WTC11 (cell line): ENCODE results near the gene SH3BP4. TPM values are rescaled to one million over a fixed set of nuclear protein-coding genes. Genes with fewer than 3 reads are reported as not detected.

Source experiments
- ATAC-seq: fragments of 200-7000 bp; cut with Tn5 transposase; 2 replicates; pipeline ENCODE4 v1.10.0; 2021; ENCODE audit warnings: mild to moderate bottlenecking, moderate library complexity
- CTCF ChIA-PET: fragments of 300-600 bp; sonication (Branson Sonifier 250); formaldehyde crosslinking; loops from one replicate; lab custom pipeline; 2021; ENCODE audit warnings: antibody characterized with exemption; lab: Charles Lee
- POLR2A ChIA-PET: fragments of 350-600 bp; sonication (Branson Sonifier 250); formaldehyde crosslinking; loops from one replicate; lab custom pipeline; 2021; ENCODE audit warnings: antibody characterized with exemption; lab: Charles Lee
- DNase-seq: peaks from one replicate; pipeline ENCODE4 v3.0.0; 2021; ENCODE audit warnings: low spot score
- H3K27ac Mint-ChIP-seq: 2 replicates; pipeline ENCODE4 v1.8.0; 2021; ENCODE audit warnings: mixed read lengths
- H3K27me3 Mint-ChIP-seq: 2 replicates; pipeline ENCODE4 v1.8.0; 2021; ENCODE audit warnings: low read depth, mild to moderate bottlenecking, moderate library complexity, mixed read lengths
- H3K36me3 Mint-ChIP-seq: 2 replicates; pipeline ENCODE4 v1.8.0; 2021; ENCODE audit warnings: mixed read lengths
- H3K4me1 Mint-ChIP-seq: 2 replicates; pipeline ENCODE4 v1.8.0; 2022; ENCODE audit warnings: mixed read lengths
- H3K4me3 Mint-ChIP-seq: 2 replicates; pipeline ENCODE4 v1.8.0; 2021; ENCODE audit warnings: mild to moderate bottlenecking, moderate library complexity, mixed read lengths
- H3K9me3 Mint-ChIP-seq: 2 replicates; pipeline ENCODE4 v1.8.0; 2021; ENCODE audit warnings: mixed read lengths
- ATF1 ChIP-seq: sonication (generic); formaldehyde crosslinking; IDR thresholded peaks from 2 replicates; pipeline ENCODE4 v1.8.1; 2023; ENCODE audit warnings: mild to moderate bottlenecking, moderate library complexity, missing genetic modification reagents
- ELF4 ChIP-seq: sonication (generic); formaldehyde crosslinking; IDR thresholded peaks from 2 replicates; pipeline ENCODE4 v1.8.1; 2022; ENCODE audit warnings: low read depth, mild to moderate bottlenecking, moderate library complexity, missing genetic modification reagents
- FOXJ3 ChIP-seq: sonication (generic); formaldehyde crosslinking; IDR thresholded peaks from 2 replicates; pipeline ENCODE4 v1.9.0; 2021; ENCODE audit warnings: missing genetic modification reagents, mild to moderate bottlenecking, borderline replicate concordance
- GABPB1 ChIP-seq: sonication (generic); formaldehyde crosslinking; IDR thresholded peaks from 2 replicates; pipeline ENCODE4 v1.8.1; 2023; ENCODE audit warnings: mild to moderate bottlenecking, missing genetic modification reagents
- GTF2I ChIP-seq: fragments of 250-450 bp; sonication (Bioruptor Pico); conservative IDR thresholded peaks from 2 replicates; pipeline ENCODE4 v1.4.0; 2021; ENCODE audit warnings: mild to moderate bottlenecking
- MXD4 ChIP-seq: fragments of 250-450 bp; sonication (Bioruptor Pico); IDR thresholded peaks from 2 replicates; pipeline ENCODE4 v1.8.0; 2021; ENCODE audit warnings: mild to moderate bottlenecking, moderate library complexity, borderline replicate concordance
- MYBL2 ChIP-seq: sonication (generic); formaldehyde crosslinking; IDR thresholded peaks from 2 replicates; pipeline ENCODE4 v1.8.1; 2023; ENCODE audit warnings: mild to moderate bottlenecking, moderate library complexity, missing genetic modification reagents
- NR1H2 ChIP-seq: sonication (generic); formaldehyde crosslinking; IDR thresholded peaks from 2 replicates; pipeline ENCODE4 v1.9.0; 2021; ENCODE audit warnings: mild to moderate bottlenecking, moderate library complexity, missing genetic modification reagents
- OVOL2 ChIP-seq: fragments of 250-450 bp; sonication (Bioruptor Pico); IDR thresholded peaks from 2 replicates; pipeline ENCODE4 v1.9.0; 2021; ENCODE audit warnings: mild to moderate bottlenecking, borderline replicate concordance
- ZNF138 ChIP-seq: sonication (generic); formaldehyde crosslinking; conservative IDR thresholded peaks from 2 replicates; pipeline ENCODE4 v1.8.1; 2022; ENCODE audit warnings: mild to moderate bottlenecking, moderate library complexity, missing genetic modification reagents
- ZNF219 ChIP-seq: sonication (generic); formaldehyde crosslinking; IDR thresholded peaks from 2 replicates; pipeline ENCODE4 v1.8.0; 2023; ENCODE audit warnings: missing genetic modification reagents, mild to moderate bottlenecking, borderline replicate concordance
- ZNF232 ChIP-seq: sonication (generic); formaldehyde crosslinking; IDR thresholded peaks from 2 replicates; pipeline ENCODE4 v1.8.0; 2022; ENCODE audit warnings: mild to moderate bottlenecking, missing genetic modification reagents
- ZNF263 ChIP-seq: sonication (generic); formaldehyde crosslinking; IDR thresholded peaks from 2 replicates; pipeline ENCODE4 v1.8.1; 2022; ENCODE audit warnings: low read depth, mild to moderate bottlenecking, moderate library complexity, missing genetic modification reagents
- ZNF416 ChIP-seq: fragments of 250-450 bp; sonication (Bioruptor Pico); IDR thresholded peaks from 2 replicates; pipeline ENCODE4 v1.9.0; 2021; ENCODE audit warnings: mild to moderate bottlenecking, inconsistent platforms
- total RNA-seq: library from RNA; stranded (reverse); gene quantifications from 3 replicates; pipeline ENCODE4 v1.2.3, GENCODE V29; 2021
- TF ChIP-seq, protein P1 (sequence below): fragments of 250-450 bp; sonication (Bioruptor Pico); conservative IDR thresholded peaks from 2 replicates; pipeline ENCODE4 v1.9.0; 2021; ENCODE audit warnings: mild to moderate bottlenecking
- TF ChIP-seq, protein P2 (sequence below): sonication (generic); formaldehyde crosslinking; IDR thresholded peaks from 2 replicates; pipeline ENCODE4 v1.8.0; 2022; ENCODE audit warnings: mild to moderate bottlenecking, missing genetic modification reagents
- TF ChIP-seq, protein P3 (sequence below): fragments of 250-450 bp; sonication (Bioruptor Pico); IDR thresholded peaks from 2 replicates; pipeline ENCODE4 v1.9.0; 2021; ENCODE audit warnings: moderate library complexity, mild to moderate bottlenecking, inconsistent platforms, borderline replicate concordance

SH3BP4 gene
- total RNA-seq, 1 experiment from 2014 or later: 44.4 TPM

DNA sequence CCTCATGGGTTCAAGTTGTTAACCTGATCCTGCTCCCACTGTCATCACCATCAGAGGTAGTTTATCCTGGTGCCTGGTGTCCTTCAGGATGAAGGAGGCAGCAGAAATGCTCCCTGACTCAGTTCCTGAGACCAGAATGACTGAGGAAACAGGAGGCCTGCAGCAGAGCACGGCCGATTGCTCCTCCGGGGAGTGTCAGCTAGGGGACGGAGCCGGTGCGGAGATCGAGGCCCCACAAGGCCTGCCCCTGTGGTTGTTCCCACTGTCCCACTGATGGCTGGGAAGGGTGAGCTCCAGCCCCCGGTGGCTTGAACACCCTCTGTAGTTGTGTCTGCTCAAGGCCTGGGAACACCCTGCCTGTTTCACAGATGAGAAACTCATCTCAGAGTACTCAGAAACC, 45.6 kb downstream of the SH3BP4 start:
- ATAC-seq (no peak), DNase-seq (no peak)
- no peak overlapping the region for H3K4me3 Mint-ChIP-seq
- H3K4me1 Mint-ChIP-seq: peaks cover 75% of the 10 kb centered on the region
- peak overlapping the region; percentile 53; the same call in 1 of the 2 replicates for H3K27ac Mint-ChIP-seq
- H3K9me3 Mint-ChIP-seq: no peaks in the 10 kb centered on the region
- peaks cover 14% of the 10 kb centered on the region for H3K36me3 Mint-ChIP-seq
- no peaks in the 10 kb centered on the region for H3K27me3 Mint-ChIP-seq
- ChIA-PET POLR2A (no interaction called here), CTCF (interaction anchor here (1.2 kb wide), 1 partner anchor 39 kb away, joined by 3 read pairs; no protein-coding TSS in a partner anchor)
- no peak for TF ChIP-seq ELF4 (CRISPR knock-in tag)
- TF ChIP-seq ZNF219: no peak
- TF ChIP-seq, protein P1, sequence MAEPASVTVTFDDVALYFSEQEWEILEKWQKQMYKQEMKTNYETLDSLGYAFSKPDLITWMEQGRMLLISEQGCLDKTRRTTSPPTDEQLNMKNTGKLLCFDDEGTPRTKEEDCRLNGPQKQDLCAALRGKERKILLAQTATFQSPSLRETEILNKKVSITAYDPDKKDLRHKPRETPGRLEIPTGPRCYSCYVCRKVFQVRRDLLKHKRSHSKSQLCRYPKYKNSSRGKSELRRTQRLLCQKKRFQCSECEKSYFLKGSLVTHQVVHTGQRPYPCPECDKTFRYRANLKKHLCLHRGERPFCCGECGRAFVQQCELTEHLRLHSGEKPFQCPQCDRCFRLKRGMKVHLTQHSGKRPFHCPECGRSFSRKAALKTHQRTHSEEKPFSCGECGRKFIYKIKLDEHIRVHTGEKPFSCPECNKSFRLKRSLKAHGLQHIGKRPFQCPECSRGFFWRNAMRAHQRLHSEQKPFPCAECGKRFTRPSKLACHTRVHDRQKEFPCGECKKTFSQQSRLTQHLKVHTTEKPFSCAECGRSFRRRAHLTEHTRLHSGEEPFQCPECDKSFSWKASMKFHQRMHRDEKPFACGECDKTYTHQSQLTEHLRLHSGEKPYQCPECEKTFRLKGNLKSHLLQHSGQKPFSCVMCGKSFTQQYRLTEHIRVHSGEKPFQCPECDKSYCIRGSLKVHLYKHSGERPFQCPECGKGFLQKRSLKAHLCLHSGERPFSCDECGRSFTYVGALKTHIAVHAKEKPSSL (CRISPR knock-in tag): no peak
- TF ChIP-seq MYBL2 (CRISPR knock-in tag): no peak
- no peak for TF ChIP-seq NR1H2 (CRISPR knock-in tag)
- TF ChIP-seq ATF1: no peak
- TF ChIP-seq, protein P2, sequence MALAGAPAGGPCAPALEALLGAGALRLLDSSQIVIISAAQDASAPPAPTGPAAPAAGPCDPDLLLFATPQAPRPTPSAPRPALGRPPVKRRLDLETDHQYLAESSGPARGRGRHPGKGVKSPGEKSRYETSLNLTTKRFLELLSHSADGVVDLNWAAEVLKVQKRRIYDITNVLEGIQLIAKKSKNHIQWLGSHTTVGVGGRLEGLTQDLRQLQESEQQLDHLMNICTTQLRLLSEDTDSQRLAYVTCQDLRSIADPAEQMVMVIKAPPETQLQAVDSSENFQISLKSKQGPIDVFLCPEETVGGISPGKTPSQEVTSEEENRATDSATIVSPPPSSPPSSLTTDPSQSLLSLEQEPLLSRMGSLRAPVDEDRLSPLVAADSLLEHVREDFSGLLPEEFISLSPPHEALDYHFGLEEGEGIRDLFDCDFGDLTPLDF: no peak
- TF ChIP-seq ZNF416: no peak
- TF ChIP-seq MXD4 (CRISPR knock-in tag): no peak
- no peak for TF ChIP-seq ZNF263 (CRISPR knock-in tag)
- TF ChIP-seq FOXJ3 (CRISPR knock-in tag): no peak
- TF ChIP-seq ZNF232 (CRISPR knock-in tag): no peak
- no peak for TF ChIP-seq ZNF138 (CRISPR knock-in tag)

DNA sequence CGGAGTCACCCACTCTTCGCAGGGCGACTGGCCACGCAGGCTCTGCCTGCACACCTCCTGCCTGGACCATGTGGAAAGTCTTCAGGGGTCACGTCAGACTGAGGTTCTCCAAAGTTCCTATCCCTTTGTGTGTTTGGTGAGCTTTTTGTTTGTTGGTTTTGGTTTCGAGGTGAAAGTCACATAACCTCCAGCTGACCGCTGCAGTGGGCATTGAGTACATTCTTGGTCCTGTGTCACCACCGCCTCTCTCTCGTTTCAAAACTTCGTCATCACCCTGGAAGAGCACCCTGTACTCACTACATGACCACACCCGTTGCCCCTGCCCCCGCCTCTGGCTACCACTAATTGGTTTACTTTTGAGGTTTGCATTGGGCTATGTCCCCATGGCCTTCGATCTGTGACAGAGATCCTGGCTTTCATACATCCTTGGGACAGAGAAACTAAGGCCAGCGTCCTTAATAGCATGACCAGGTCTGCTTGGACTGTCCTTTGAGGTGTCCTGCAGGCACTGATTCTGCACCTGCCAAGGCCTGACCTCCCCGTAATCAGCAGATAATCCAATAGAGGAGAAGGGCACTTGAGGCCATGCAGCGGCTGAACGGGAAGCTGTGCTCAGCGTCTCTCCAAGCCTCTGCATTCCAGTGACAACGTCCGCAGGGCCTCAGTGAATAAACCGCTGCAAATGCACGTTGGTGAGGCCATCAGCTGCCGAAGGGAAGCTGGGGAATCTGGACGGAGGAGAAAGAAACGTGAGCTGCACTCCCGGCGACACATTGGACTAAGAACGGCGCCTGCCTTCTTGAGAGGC, 46.8 kb downstream of the SH3BP4 start:
- CTCF ChIA-PET: interaction anchor here (1.2 kb wide), 1 partner anchor 43 kb away, joined by 3 read pairs; no protein-coding TSS in a partner anchor
- H3K4me3 Mint-ChIP-seq: no peak overlapping the region
- H3K4me1 Mint-ChIP-seq: peaks cover 76% of the 10 kb centered on the region

DNA sequence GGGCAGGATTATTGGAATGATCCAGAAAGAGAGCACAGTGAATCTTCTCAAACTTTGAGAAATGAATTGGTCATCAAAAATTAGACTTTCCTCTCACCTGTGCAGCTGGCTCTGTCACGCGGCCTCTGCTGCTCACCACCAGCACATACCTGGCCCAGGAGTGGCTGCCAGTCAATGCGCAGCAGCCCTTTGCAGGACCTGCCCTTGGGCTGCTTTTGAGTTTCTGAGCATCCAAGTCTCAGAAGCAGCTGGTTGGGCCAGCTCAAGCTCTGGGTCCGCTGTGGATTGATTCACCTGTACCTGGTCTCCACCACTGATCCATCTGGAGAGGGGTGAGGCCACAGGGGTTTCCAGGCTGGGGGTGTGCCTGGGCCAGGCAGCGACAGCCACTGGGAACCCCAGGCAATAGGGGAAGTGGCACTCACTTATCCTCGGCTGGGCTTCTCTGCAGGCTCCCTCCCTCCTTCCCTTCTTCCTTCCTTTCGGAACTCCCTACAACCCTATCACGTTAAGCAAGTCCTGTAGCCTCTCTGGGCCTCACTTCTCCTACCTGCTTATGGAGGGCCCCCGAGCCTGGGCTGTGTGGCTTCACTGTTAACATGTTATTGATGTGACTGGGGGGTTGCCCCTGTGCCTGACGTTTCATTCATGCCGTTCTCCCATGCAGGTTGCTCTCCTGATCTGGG, 48.1 kb downstream of the SH3BP4 start:
- ATAC-seq (no peak), DNase-seq (no peak)
- H3K27ac Mint-ChIP-seq: 0 out of 2 replicates have a peak overlapping the region, but pooled peaks have one; percentile 41
- H3K4me3 Mint-ChIP-seq: no peak overlapping the region
- CTCF ChIA-PET: interaction anchor here (1.2 kb wide), 1 partner anchor 45 kb away, joined by 3 read pairs; no protein-coding TSS in a partner anchor
- H3K36me3 Mint-ChIP-seq: peaks cover 20% of the 10 kb centered on the region
- no peaks in the 10 kb centered on the region for H3K27me3 Mint-ChIP-seq
- POLR2A ChIA-PET: no interaction called here
- peaks cover 70% of the 10 kb centered on the region for H3K4me1 Mint-ChIP-seq
- TF ChIP-seq GTF2I (CRISPR knock-in tag) (no peak), OVOL2 (CRISPR knock-in tag) (no peak)
- TF ChIP-seq, protein P3, sequence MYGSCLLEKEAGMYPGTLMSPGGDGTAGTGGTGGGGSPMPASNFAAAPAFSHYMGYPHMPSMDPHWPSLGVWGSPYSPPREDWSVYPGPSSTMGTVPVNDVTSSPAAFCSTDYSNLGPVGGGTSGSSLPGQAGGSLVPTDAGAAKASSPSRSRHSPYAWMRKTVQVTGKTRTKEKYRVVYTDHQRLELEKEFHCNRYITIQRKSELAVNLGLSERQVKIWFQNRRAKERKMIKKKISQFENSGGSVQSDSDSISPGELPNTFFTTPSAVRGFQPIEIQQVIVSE: no peak
- TF ChIP-seq, all 79 proteins: peak for 0
- H3K9me3 Mint-ChIP-seq: peaks cover 6% of the 10 kb centered on the region; the same call in 1 of the 2 replicates

More for the DNA sequence above, 46.8 kb downstream of the SH3BP4 start:
- Mint-ChIP-seq H3K9me3 (no peaks in the 10 kb centered on the region), H3K36me3 (peaks cover 14% of the 10 kb centered on the region), H3K27ac (peak overlapping the region; percentile 84), H3K27me3 (no peaks in the 10 kb centered on the region)
- POLR2A ChIA-PET: no interaction called here
- no peak for ATAC-seq
- DNase-seq: no peak
- TF ChIP-seq GABPB1 (CRISPR knock-in tag) (0 out of 2 replicates have a peak, but pooled peaks have one; percentile 16), MXD4 (CRISPR knock-in tag) (no peak)
- TF ChIP-seq, all 79 proteins: peak for 1
